GM19395 (cell line): ENCODE measurements around the gene PALMD.

Source experiments
- ATAC-seq: cut with Tn5 transposase; IDR thresholded peaks from one replicate; pipeline ENCODE4 v1.9.1; 2021; ENCODE audit warnings: mild to moderate bottlenecking, moderate library complexity; ENCODE audit not compliant: unreplicated experiment

The PALMD gene

DNA sequence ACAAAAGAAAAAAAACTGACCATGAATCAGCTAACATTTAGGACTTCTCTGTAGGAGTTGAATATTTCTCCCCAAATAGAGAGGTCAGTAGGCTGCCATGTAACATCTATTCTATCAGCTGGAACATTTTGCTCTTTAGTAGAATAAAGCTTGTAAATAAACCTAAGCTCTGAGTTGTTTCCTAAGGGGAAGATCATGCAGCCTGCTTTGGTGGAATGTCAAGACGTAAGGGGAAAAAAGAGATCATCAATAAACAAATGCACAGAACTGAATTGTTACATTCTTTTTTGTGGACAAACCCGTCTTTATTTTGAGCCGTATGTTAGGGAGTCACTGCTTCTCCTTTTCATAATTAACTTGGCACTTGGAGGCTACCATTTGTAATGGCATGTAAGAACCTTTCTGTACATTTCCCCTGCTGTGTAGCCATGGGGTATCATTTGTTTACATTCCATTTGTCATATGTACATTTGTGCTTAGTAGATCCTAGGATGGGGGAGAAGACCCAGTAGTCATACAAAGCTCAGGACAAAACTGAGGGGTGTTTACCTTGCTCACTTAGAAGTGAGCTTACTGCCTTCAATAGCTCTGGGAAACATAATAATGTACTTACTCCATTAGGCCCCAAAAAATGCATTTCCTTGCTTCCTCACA lies 10.8 kb upstream of the PALMD start:
- no peak for ATAC-seq

DNA sequence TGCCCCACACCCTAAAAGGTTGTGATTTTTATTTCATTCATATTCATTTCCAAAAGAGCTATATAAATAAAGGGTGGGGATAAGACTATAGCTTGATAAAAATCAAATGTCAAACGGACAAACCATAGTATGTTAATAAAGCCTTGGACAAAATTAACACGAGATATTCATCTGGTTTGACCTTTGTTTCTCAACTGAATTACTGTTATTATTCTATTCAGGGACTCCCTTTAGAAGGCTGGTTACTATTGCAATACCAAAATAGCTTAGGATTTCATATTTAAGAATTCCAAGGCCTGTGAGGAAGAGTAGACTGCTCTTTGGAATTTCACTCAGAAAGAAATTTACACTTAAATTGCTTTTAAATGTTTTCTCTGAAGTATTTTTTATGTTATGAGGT lies 10.2 kb upstream of the PALMD start:
- no peak for ATAC-seq

DNA sequence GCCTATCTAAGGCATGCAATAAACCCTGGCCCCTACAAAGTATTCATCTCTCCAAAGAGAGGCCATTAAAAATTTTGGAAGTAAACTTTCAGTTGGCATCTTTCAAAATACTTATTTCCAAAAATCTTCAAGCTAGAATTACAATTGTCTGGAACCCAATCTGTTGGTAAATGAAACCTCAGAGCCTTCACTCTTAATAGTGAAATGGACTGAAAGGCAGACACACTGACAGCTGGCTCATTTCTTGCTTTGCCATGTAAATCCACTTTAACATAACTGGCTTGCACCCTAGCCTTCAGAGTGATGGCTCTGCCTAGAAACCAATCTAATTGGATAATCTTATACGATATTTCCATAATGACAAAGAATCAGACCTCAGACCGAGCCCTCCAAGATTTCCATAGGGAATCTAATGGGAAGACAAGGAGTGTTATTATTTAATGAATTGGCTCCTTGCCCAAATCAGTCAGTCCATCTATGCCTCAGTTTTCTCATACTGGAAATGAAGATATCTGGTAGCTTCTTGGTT lies 9.2 kb upstream of the PALMD start:
- no peak for ATAC-seq

DNA sequence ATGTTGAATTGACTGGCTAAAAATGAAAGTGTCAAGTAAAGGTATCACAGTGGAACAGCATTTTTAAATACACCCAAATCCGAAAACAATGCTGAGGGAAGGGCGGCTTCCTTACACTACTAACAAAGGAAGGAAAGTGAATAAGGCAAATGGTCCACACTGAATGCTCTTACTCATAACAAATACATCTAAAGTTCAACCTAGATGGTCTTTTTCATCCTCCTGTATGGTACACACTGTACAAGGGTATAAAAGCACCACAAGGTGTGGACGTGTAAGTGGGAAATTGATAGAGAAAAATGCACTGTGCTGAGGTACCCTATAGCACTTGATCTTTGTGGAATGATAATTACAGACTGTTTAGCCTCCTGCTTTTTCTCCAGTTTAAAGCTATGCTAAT lies 7.1 kb upstream of the PALMD start:
- ATAC-seq = no peak

DNA sequence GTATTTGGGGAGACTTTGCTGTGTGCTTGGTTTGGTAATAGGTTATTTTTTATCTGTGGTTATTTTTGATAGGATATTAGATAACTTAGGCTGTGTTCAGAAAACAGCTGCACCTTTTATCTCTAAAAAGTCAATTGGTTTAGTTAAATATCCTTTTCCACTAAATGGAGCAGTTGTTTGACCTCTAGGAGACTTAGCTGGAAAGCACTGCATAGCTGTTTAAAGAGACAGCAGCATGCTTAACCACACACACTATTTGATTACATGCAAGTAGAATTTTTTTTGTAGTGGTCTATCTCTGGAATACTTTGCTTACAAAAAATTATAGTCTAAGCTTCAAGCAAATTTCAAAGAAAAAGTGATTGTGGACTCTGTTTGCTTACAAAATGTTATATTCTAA lies 6.5 kb upstream of the PALMD start:
- no peak for ATAC-seq

DNA sequence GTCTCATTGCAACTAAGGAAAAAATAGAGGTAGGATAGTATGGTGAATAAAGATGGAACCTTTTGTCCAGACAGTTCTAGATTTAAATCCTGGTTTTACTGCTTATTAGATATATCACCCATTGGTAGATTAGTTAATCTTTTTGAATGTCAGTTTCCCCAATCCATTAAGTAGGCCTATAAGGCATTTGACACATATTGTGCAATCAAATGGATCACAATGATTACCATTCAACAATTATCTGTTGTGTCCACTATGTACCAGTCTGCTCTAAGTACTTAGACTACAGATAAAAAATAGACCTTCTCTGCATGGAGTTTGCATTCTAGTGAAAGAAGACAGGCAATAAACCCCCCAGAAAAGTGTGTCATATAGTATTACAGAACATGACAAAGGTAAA lies 6.0 kb upstream of the PALMD start:
- ATAC-seq = no peak

DNA sequence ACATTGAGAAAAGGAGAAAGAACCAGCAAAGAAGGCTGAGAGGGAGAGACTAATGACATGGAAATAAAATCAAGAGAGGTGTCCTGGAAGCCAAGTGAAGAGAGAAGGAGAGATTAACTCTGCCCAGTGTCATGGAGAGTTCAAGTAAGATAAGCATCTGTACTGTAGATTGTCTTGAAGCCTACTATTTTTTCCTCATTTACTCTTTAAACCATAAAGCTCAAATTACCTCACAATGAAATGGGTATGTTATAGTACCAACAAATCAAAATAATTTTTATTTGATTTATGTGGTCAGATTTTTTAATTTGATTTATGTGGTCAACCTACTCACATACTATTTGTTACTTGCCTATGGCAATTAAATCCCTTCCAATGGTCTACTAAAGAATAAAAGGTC lies 5.2 kb upstream of the PALMD start:
- ATAC-seq = no peak

DNA sequence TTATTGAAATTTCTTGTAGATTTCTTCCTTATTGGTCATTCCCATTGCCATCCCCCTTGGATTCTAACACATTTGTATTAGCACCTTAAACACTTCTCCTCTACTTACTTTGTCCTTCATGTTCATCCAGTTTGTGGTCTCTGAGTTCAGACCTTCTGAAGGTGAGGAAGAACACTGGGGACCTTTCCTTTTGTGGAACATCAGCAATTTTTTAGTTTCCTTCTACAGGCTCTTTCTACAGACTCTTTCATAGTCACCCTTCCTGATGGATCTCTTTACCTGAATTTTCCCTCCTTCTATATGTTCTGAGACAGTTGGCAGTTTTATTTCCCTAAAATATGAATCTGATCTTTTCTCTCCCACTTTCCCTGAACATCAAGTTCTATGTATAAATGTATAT lies 4.4 kb upstream of the PALMD start:
- no peak for ATAC-seq

DNA sequence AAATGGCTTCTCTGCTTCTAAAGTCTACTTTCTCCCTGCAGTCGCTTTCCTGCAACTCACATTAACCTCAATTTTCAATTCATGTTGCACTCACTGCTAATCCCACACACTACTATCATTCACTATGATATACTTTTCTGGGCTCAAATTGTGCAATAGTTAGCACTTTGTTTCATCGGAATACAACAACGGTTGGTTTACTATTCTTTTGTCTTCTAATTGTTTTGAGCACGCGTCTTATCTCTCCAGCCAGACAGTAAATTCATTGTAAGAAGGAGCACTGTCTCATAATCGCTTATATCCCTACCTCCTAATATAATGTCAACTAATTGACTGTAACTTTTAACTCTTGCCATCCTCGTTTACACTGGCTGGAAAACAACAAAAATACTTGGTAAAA lies 3.9 kb upstream of the PALMD start:
- ATAC-seq = no peak

DNA sequence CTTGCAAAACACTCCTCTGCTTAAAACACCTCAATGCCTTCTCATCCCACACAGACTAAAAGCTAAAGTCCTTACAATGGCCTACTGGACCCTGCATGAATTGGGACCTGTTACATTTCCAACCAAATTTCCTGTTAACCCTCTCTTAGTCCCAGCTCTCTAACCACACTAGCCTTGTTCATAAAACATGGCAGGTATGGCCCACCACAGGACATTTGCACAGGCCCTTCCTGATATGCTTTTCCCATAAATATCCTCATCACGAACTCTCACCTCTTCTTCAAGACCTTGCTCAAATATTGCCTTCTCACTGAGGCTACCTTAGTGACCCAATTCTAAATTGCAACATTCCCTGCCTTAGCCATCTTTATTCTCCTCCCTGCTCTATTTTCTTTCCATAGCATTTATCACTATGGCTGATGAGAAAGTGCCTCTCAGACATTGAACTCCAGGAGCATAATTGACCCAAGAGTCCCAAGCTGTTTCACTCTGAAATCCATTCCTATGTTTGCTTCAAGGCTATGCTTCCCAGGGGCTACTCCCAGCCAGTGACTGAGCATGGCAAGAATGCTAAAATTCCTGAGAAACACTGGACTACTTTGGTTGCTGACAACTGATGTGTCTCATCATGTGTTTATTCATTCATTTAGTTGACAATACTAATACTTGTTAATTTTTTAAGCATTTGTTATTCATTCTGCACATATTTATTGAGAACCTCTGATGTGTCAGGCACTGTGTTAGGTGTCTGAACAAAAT lies 2.7 kb upstream of the PALMD start:
- ATAC-seq = no peak

DNA sequence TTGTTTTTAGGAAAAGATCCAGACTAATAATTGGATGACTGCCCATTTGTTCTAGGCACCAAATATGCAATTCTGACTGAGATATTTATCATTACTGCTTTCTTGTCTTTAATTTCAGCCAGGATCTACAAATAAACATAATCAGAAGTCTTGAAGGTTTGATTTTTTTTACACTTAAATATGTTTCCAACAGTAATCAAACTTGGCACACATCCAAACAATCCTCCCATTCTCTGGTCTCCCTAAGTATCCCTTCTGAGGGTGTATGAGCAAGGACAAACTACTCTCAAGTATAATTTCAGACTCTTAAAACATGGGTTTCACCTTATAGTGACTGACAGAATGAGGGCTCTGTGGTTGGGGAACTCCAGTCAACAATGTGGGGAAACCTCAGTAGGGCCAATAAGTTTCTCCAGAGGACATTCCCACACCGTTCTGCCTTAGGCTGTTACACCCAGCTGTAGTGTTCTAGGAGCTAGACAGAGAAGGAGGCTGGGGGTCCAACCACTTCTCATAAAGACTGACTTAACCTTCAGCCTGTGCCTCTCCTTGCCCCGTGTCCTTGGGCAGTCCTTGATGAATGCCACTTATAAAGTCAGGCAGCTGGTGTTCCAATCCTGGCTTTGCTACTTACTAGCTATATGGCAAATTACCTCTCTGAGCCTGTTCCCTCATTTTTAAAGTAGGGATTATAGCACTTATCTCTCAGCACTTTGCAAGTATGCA lies 1.5 kb upstream of the PALMD start:
- ATAC-seq = no peak

DNA sequence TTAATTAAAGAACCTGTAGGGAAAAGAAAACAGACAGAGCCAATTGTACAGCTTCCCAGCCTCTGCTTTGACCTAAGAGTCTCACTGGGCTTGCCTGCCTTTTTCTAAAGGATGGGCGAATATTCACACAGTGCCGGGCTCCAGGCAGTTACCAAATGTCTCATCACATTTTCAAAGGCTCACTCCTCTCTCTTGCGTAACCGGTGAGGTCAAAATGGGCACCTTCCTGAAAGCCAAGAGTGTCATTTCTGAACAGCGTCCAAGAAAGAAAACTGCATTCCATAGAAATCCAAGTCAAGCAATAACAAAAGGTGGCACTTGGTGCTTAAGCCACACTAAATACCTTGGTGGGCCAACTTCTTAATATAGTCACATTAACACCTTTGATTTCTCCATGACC lies 710 bp upstream of the PALMD start:
- no peak for ATAC-seq

DNA sequence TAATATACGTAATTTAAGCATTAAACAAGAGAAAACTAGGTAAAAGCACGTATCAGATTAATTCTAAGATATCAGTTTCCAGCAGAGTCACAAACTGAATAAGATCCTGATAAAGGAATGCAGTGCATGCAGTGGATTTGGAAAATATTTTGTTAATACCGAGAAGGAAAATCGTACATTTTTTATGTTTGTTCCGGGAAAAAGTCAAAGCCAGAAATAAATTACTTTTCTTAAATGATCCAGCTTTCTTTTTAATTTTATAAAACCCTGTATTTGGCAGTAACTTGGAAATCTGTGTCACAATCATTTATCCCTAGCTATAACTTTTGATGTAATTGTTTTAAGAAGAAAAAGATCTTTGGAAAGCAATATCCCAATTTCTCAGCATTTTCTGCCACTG lies 955 bp downstream of the PALMD start:
- no peak for ATAC-seq

DNA sequence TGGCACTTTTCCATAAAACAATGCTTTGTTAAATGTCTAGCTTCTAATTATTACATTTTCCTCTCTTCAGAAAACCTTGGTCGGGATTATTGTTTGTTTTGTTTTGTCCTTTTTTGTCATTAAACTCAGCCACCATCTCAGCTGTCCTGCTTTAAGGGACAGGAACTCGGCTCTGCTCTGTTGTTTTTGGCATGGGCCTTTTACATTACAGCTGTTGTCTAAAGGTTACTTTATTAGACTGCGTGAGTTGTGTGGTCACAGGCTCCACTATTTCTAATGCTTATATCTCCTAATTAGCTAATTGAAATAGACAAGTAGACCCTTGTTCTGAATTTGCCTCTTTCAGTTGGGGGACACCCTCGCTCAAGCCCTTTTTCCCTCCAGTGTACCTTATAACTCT lies 1.6 kb downstream of the PALMD start:
- ATAC-seq = no peak

DNA sequence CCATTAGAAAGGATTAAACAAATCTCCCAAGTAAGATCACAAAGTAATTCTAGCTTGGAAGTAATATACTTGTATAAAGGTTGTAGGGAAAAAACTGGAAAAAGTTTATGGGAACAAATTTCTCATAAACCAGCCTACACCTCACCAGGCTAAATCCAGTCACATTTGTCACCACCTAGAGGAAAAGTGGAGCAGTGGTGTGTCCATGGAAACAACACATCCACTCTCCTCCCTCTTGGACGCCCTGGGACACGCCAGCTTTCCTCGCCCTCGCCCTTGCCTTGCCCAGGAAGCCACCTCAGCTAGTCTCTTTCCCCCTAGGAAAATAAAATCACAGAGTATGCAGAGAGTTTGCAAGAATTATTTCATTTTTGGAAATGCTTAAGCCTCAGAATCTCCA lies 2.2 kb downstream of the PALMD start:
- no peak for ATAC-seq

DNA sequence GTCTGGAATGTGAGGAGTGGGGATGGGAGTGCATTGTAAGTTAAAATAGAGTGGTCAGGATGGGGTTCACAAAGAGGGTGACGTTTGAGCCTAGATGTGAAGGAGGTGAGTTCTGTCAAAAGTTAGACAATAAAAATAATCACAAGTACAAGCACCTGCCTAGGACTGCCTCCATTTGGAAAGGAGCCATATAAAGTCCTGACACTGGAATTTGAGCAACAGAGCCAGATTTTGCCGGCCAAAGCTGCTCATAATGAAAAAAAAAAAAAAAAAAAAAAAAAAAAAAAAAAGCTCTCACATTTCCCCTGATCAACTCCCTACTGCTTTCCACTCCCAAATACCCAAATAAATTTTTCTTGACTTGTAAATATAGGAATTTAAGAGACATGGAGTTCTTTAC lies 4.1 kb downstream of the PALMD start:
- no peak for ATAC-seq

DNA sequence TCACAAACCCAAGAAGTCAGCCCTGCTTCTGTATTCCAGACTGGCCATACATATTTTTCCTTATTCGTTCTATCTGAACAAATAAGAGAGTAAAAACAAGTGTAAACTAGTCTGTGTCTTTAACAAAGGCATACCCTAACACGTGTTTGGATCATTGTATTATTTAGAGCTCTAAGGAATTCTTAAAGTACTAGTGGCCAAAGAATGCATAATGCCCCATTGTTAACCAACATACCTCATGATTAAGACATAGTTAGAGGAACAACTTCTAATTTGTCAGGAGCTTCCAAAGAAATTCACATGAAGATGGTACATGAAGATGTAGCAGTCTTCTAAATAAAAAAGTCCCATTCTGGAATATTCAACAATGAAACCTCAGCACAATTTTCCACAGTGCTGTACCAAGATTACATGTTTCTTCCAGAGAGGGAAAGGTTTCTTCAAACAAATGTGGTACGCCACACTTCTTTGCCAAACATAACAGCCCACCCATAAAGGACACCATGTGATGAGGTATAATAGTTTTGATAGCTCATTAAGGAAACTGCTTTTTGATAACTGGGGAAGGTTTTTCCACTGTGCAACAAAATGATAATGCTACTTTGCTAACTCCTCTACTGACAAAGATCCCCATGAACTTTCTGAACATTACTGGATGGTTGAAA lies 5.0 kb downstream of the PALMD start:
- no peak for ATAC-seq

DNA sequence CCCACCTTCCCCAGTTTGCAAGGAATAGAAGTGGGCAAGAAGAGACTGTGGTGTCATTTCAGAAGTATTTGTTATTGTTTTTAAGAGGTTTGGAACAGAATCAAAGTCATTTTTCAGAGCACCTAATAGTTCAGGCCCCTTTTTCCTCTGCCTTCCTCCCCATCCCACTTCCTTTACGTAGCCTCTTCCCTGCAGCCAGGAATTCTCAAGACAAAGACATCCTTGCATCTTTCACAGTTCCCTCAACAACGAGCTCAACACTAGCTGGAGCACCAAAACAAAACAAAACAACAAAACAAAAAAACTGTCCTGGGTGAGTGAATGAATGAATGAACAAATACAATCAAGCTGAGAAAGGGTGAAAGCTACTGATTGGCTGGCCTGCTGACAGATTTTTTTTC lies 7.0 kb downstream of the PALMD start:
- no peak for ATAC-seq

DNA sequence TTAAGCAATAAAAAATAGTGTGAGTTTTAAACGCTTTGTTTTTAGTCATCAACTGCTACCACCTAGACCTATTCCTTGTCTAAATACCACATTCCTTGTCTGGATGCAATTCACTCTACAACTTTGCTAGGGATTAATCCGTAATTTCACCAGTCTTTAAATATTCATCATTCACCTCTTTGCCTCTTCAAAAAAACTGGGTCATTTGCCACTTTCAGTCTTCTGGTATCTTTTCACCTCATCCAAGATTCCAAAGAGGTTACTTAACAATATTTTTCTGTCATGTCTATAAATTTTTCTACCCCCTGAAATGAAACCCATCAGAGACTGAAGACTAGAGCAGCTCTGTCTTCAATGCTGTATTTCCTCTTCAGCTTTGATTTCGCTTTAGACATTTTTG lies 9.5 kb downstream of the PALMD start:
- no peak for ATAC-seq

DNA sequence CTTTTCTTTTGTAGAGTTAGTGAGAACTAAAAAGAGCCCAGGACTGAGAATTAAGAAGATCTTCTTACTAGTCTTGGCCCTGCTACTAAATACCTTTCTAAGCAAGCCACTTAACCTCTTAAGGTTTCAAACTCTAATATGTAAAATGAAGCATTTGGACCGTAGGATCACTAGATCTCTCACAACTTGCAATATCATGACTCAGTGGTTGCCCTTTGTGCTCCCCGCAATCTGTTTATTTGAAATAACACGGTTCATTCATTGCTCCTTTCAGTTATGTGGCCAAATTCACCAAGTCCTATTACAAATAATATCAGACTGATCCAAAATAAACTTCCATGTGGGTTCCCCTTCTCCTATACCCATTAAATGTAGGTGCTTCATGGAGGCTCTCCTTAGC lies 10.8 kb downstream of the PALMD start:
- no peak for ATAC-seq

DNA sequence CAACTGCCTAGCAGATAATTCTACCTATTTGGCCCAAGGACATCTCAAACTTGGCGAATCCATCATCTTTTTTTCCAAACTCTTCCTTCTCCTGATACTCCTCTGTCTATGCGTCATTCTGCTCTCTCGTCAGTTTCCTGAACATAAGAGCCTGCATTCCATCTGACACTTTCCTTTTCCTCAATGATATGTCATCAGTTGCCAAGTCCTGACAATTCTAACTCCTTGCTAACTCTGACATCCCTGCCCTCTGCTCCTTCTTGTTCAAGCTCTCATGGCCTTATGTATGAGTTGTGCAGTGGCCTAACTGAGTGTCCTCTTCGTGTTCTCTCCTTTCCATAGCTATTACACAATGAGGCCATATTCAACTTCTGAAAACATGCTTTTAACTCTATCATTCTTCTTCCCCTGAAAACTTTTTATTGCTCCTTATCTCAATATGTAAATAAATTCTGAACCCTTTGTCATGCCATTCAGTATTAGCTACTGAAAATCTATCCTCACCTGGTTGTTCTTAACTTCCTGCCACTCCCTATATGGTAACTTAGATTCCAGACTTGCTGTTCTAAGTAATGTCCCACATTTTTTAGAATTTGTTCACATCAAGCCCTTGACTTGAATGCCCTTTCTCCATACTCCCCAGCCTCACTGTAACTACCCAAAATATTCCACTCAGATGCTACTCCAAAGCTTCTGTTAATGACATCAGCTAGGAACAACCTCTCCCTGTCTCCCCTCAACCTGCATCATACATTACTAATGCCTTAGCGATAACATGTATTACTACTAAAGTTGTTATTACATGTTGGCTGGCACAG lies 11.5 kb downstream of the PALMD start:
- no peak for ATAC-seq
